GM18909 (cell line): ENCODE results near the gene CPT1C.

Experiments used
- ATAC-seq: cut with Tn5 transposase; IDR thresholded peaks from one replicate; pipeline ENCODE4 v1.9.1; 2021; ENCODE audit warnings: mild to moderate bottlenecking; ENCODE audit not compliant: unreplicated experiment, poor library complexity

CPT1C gene

GRCh38 chr19:49690656-49691242 is at the start of gene CPT1C:
TSS of gene CPT1C (plus strand) at chr19:49691116. CDS start at chr19:49692253, 1,137 bp downstream.
- no peak for ATAC-seq

GRCh38 chr19:49641688-49642491 is 49.0 kb upstream of the CPT1C start, which contains the start of gene SCAF1:
TSS of gene SCAF1 (plus strand) at chr19:49642209. CDS start at chr19:49645027, 2,818 bp downstream.
- peak; percentile 60 for ATAC-seq

- no peak for ATAC-seq
Measured at GRCh38 chr19:49642492-49643035, 48.4 kb upstream of the CPT1C start.

GRCh38 chr19:49643466-49643865 is 47.5 kb upstream of the CPT1C start:
- ATAC-seq: no peak

- no peak for ATAC-seq
Measured at GRCh38 chr19:49645592-49645991, 45.3 kb upstream of the CPT1C start.

GRCh38 chr19:49645995-49646394 is 44.9 kb upstream of the CPT1C start:
- no peak for ATAC-seq

GRCh38 chr19:49646586-49646985 is 44.3 kb upstream of the CPT1C start:
- ATAC-seq: no peak

GRCh38 chr19:49651029-49651819 is 39.7 kb upstream of the CPT1C start:
- no peak for ATAC-seq

GRCh38 chr19:49651820-49652550 is 38.9 kb upstream of the CPT1C start:
- no peak for ATAC-seq

GRCh38 chr19:49652551-49653465 is 38.1 kb upstream of the CPT1C start:
- ATAC-seq: no peak

GRCh38 chr19:49653466-49653806 is 37.5 kb upstream of the CPT1C start:
- ATAC-seq: no peak

- ATAC-seq: no peak
Measured at GRCh38 chr19:49654581-49654980, 36.3 kb upstream of the CPT1C start.

GRCh38 chr19:49655570-49656455 is 35.1 kb upstream of the CPT1C start:
- ATAC-seq: no peak

- no peak for ATAC-seq
Measured at GRCh38 chr19:49656456-49657109, 34.3 kb upstream of the CPT1C start.

- no peak for ATAC-seq
Measured at GRCh38 chr19:49657493-49658138, 33.3 kb upstream of the CPT1C start.

GRCh38 chr19:49658139-49658517 is 32.8 kb upstream of the CPT1C start:
- no peak for ATAC-seq
